HepG2 (cell line): ENCODE measurements around the gene SPIRE1.

Experiments used
- EP300 ChIP-seq, 3 experiments: sonication (generic) in 1 of 3; formaldehyde crosslinking in 1 of 3; IDR thresholded peaks; 2 replicates each; pipeline versions ENCODE4 v1.5.1 to v1.6.1; 2011 to 2020; ENCODE audit warnings: low read depth in 2 of 3, low read length in 2 of 3, borderline replicate concordance in 1 of 3, improper control_type of control experiment in 1 of 3, mild to moderate bottlenecking in 1 of 3, missing genetic modification reagents in 1 of 3, moderate library complexity in 1 of 3
- NCOA2 ChIP-seq: sonication (generic); formaldehyde crosslinking; IDR thresholded peaks from 2 replicates; pipeline ENCODE4 v1.8.0; 2022; ENCODE audit warnings: inconsistent platforms
- NFYB ChIP-seq: sonication (generic); formaldehyde crosslinking; IDR thresholded peaks from 2 replicates; pipeline ENCODE4 v1.4.0; 2020; ENCODE audit warnings: missing genetic modification reagents
- RXRB ChIP-seq: IDR thresholded peaks from 2 replicates; pipeline ENCODE4 v1.6.1; 2016; ENCODE audit warnings: borderline replicate concordance, missing genetic modification reagents, missing compliant biosample characterization
- TAF15 ChIP-seq: fragments of 200-400 bp; formaldehyde crosslinking; IDR thresholded peaks from one replicate; pipeline ENCODE4 v1.6.1; 2018; ENCODE audit warnings: mild to moderate bottlenecking, low read depth, low read length; ENCODE audit not compliant: poor library complexity, severe bottlenecking
- ZNF10 ChIP-seq: sonication (generic); formaldehyde crosslinking; IDR thresholded peaks from 2 replicates; pipeline ENCODE4 v1.4.0; 2020; ENCODE audit warnings: mild to moderate bottlenecking, low read depth, missing genetic modification reagents, borderline replicate concordance
- TF ChIP-seq, protein P1 (sequence below): sonication (generic); formaldehyde crosslinking; conservative IDR thresholded peaks from 2 replicates; pipeline ENCODE4 v1.4.0; 2020; ENCODE audit warnings: missing genetic modification reagents

DNA sequence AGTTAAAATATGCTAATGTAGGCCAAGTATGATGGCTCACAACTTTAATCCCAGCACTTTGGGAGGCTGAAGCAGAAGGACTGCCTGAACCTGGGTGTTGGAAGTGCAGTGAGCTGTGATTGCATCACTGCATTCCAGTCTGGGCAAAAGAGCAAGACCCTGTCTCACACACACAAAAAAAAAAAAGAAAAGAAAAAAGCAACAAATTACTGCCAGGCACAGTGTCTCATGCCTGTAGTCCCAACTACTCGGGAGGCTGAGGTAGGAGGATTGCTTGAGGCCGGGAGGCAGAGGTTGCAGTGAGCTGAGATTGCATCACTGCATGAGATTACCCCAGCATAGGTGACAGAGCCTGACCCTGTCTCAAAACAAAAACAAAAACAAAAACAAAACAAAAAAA is 139.6 kb downstream of the SPIRE1 start:
- TF ChIP-seq EP300 (IDR thresholded peaks at IDR 0.05; ENCODE audit: low read depth in 2 of 2, low read length in 2 of 2), result no peak
- no peak for TF ChIP-seq EP300 (CRISPR knock-in tag; IDR thresholded peaks at IDR 0.05; ENCODE audit: borderline replicate concordance)
- no peak for TF ChIP-seq NFYB (CRISPR knock-in tag)
- TF ChIP-seq, protein P1, sequence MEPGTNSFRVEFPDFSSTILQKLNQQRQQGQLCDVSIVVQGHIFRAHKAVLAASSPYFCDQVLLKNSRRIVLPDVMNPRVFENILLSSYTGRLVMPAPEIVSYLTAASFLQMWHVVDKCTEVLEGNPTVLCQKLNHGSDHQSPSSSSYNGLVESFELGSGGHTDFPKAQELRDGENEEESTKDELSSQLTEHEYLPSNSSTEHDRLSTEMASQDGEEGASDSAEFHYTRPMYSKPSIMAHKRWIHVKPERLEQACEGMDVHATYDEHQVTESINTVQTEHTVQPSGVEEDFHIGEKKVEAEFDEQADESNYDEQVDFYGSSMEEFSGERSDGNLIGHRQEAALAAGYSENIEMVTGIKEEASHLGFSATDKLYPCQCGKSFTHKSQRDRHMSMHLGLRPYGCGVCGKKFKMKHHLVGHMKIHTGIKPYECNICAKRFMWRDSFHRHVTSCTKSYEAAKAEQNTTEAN, result no peak
- no peak for TF ChIP-seq TAF15
- no peak for TF ChIP-seq NCOA2
- no peak for TF ChIP-seq ZNF10 (CRISPR knock-in tag)
- TF ChIP-seq RXRB (CRISPR knock-in tag), result no peak
